ENCODE results near the gene LHX4. TPM values are rescaled to one million over a fixed set of nuclear protein-coding genes. Genes with fewer than 3 reads are reported as not detected.
"Not testable (repeated sequence)": the region's sequence is repeated elsewhere in the genome, so short reads cannot be mapped to it uniquely, and the experiment has no call there.

The LHX4 gene
- total RNA-seq, 4 donors from 2014 or later: 0.08 to 1.2 (median 0.31) TPM

DNA sequence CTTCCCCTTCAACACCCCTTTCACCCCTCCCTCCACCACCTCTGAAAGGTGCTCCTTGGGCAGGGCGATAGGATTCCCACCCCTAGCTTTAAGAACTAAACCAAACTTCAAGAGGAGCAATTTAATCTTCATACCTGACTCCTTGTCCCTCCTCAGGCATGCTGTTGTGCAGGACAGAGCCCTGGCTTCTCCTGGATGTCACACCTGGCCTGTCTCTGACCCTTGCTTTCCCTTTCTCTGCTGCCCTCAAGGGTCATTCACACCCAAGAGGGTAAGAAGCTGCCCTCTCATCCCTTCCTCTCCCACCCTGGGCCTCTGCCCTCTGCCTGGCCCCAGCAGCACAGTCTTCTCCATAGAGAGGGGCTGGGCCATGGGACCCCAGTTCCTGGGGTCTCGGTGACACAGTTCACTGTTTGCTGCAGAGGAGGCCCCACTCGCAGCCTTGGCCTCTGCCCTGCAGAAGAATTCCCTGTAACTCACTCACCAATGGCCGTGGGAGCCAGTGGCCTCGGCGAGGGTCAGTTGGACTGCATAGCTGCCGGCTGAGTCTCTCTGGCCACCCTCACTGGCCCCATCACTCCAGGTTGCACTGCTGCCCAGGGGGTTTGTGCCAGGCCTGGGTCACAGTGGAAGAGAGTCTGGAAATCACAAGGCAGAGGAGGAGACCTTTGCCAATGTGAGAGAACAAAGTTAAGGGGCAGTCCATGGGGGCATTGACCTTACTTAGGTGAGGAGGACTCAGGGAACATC, 28.4 kb upstream of the LHX4 start:
- DNase-seq (ENCODE audit: low spot score in 2 of 2): no peak
- no peaks in the 10 kb centered on the region for H3K27me3 ChIP-seq
- no peaks in the 10 kb centered on the region for H3K9me3 ChIP-seq
- WGBS: 99% methylated on average over 4 of the region's 7 CpGs
- TF ChIP-seq POLR2A (IDR thresholded peaks at IDR 0.05) (no peak), EP300 (IDR thresholded peaks at IDR 0.05) (no peak), POLR2AphosphoS5 (IDR thresholded peaks at IDR 0.05) (no peak)
- TF ChIP-seq, protein P1, sequence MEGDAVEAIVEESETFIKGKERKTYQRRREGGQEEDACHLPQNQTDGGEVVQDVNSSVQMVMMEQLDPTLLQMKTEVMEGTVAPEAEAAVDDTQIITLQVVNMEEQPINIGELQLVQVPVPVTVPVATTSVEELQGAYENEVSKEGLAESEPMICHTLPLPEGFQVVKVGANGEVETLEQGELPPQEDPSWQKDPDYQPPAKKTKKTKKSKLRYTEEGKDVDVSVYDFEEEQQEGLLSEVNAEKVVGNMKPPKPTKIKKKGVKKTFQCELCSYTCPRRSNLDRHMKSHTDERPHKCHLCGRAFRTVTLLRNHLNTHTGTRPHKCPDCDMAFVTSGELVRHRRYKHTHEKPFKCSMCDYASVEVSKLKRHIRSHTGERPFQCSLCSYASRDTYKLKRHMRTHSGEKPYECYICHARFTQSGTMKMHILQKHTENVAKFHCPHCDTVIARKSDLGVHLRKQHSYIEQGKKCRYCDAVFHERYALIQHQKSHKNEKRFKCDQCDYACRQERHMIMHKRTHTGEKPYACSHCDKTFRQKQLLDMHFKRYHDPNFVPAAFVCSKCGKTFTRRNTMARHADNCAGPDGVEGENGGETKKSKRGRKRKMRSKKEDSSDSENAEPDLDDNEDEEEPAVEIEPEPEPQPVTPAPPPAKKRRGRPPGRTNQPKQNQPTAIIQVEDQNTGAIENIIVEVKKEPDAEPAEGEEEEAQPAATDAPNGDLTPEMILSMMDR (IDR thresholded peaks at IDR 0.05): no peak
- no peak overlapping the region for H3K27ac ChIP-seq
- H3K4me3 ChIP-seq: no peak overlapping the region
- H3K4me1 ChIP-seq: no peaks in the 10 kb centered on the region
- peaks cover 14% of the 10 kb centered on the region for H3K36me3 ChIP-seq

DNA sequence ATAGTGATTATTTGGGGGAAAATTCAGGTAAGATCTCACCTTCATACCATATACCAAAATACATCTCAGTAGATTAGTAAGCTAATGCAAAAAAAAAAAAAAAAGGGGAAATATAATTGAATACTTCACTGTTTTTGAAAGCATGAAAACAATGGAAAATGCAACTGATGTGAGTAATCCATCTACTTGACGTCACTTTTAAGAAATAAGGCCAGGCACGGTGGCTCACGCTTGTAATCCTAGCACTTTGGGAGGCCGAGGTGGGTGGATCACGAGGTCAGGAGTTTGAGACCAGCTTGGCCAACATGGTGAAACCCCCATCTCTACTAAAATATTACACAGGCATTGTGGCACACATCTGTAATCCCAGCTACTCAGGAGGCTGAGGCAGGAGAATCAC, 27.5 kb upstream of the LHX4 start:
- DNase-seq (ENCODE audit: low spot score in 2 of 2); H3K27me3 ChIP-seq: not testable (repeated sequence)

DNA sequence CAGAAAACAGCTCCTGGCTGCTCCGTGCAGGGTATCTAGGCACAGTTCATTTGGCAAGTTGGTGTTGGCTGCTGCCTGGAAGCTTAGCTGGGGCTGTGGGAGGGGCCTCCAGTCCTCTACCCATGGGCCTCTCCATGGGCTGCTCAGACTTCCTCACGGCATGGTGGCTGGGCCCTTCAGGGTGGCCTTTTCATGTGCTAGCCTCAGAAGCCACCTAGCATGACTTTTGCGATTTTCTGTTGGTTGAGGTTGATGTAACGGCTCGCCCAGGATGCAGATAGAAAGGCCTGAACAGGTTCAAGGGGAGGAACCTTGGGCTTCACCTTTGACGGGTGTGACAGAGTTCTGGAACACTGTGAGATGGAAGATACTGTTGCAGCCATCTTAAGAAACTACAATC, 25.8 kb upstream of the LHX4 start:
- 89% methylated on average over 6 of the region's 6 CpGs for WGBS
- no peaks in the 10 kb centered on the region for H3K27me3 ChIP-seq
- no peaks in the 10 kb centered on the region for H3K4me1 ChIP-seq
- no peak overlapping the region for H3K4me3 ChIP-seq
- no peak for DNase-seq (ENCODE audit: low spot score in 2 of 2)
- H3K9me3 ChIP-seq: no peaks in the 10 kb centered on the region
- TF ChIP-seq EP300 (IDR thresholded peaks at IDR 0.05) (no peak), POLR2AphosphoS5 (IDR thresholded peaks at IDR 0.05) (no peak), POLR2A (IDR thresholded peaks at IDR 0.05) (no peak)
- TF ChIP-seq, protein P1 (IDR thresholded peaks at IDR 0.05): no peak
- no peak overlapping the region for H3K27ac ChIP-seq
- H3K36me3 ChIP-seq: no peaks in the 10 kb centered on the region

More for the DNA sequence above, 27.5 kb upstream of the LHX4 start:
- H3K4me3 ChIP-seq, H3K9me3 ChIP-seq, H3K36me3 ChIP-seq, H3K4me1 ChIP-seq, H3K27ac ChIP-seq: not testable (repeated sequence)
- WGBS: 79% methylated on average over 5 of the region's 5 CpGs

DNA sequence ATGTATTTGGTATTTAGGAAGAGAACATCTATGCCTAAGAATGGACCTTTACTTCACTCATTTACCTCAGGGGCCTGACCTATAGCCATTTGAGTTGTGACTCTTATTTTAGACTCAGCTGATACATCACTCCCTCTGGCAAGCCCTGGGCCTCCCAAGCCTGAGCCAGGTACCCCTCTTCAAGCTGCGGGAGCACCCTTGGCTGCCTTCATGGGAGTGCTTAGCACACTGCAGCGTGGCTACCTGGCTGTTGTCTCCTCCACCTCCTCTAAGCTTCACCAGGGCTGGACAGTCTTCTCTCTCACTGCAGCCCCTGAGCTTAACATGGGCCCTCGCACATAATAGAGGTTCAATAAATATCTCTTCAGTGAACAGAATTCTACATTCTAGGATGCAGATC, 23.5 kb upstream of the LHX4 start:
- no peaks in the 10 kb centered on the region for H3K27me3 ChIP-seq
- 97% methylated on average over 3 of the region's 3 CpGs for WGBS

DNA sequence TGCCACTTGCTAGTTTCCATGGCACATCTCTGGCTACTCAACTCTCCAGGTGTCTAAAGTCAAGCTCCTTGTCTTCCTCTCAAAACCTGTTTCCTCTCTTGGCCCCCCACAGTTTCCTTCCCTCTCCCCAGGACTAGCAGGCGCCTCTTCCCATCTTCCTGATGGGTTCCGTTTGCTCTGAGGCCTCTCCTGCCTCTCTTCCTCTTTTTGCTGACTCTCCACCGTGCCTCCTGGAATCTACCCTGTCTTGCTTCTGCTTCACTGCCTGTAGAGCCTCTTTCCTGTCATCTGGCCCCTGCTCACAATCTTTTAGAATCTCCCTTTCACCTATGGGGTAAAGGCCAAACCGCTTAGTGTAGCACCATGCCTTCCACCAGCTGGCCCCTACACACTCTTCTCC, 21.8 kb upstream of the LHX4 start:
- WGBS: 74% methylated on average over 4 of the region's 4 CpGs
- H3K27me3 ChIP-seq: no peaks in the 10 kb centered on the region

More for the DNA sequence above, 23.5 kb upstream of the LHX4 start:
- Histone ChIP-seq H3K9me3 (no peaks in the 10 kb centered on the region), H3K4me1 (no peaks in the 10 kb centered on the region), H3K27ac (no peak overlapping the region), H3K36me3 (no peaks in the 10 kb centered on the region), H3K4me3 (no peak overlapping the region)
- TF ChIP-seq EP300 (IDR thresholded peaks at IDR 0.05) (no peak), POLR2A (IDR thresholded peaks at IDR 0.05) (no peak)
- TF ChIP-seq, protein P1 (IDR thresholded peaks at IDR 0.05): no peak
- no peak for DNase-seq (ENCODE audit: low spot score in 2 of 2)

More for the DNA sequence above, 21.8 kb upstream of the LHX4 start:
- Histone ChIP-seq H3K4me1 (no peaks in the 10 kb centered on the region), H3K4me3 (no peak overlapping the region), H3K27ac (no peak overlapping the region), H3K36me3 (no peaks in the 10 kb centered on the region), H3K9me3 (no peaks in the 10 kb centered on the region)
- no peak for TF ChIP-seq POLR2AphosphoS5 (IDR thresholded peaks at IDR 0.05)
- no peak for TF ChIP-seq POLR2A (IDR thresholded peaks at IDR 0.05)
- TF ChIP-seq, protein P1 (IDR thresholded peaks at IDR 0.05): no peak
- TF ChIP-seq EP300 (IDR thresholded peaks at IDR 0.05): no peak
- no peak for DNase-seq (ENCODE audit: low spot score in 2 of 2)

Measured in suprapubic skin (tissue), 4 donors.